Activated CD4-positive, alpha-beta T cell treated with anti-CD3 and anti-CD28 coated beads for 36 hours (primary cell): ENCODE results near the gene NOL12. TPM values are rescaled to one million over a fixed set of nuclear protein-coding genes. Genes with fewer than 3 reads are reported as not detected.

Experiments used
- ATAC-seq: fragments of 200-7000 bp; cut with Tn5 transposase; one replicate; pipeline ENCODE4 v1.10.0; 2021; ENCODE audit warnings: mild to moderate bottlenecking, moderate library complexity
- CTCF ChIA-PET: fragments of 350-600 bp; sonication (Branson Sonifier 250); formaldehyde crosslinking; loops from one replicate; lab custom pipeline; 2021; ENCODE audit warnings: antibody characterized with exemption; lab: Charles Lee
- POLR2A ChIA-PET: fragments of 350-600 bp; sonication (Branson Sonifier 250); formaldehyde crosslinking; loops from one replicate; lab custom pipeline; 2021; ENCODE audit warnings: antibody characterized with exemption, inconsistent platforms; lab: Charles Lee
- DNase-seq: peaks from one replicate; pipeline ENCODE4 v3.0.0-alpha.2; 2020
- H3K27ac Mint-ChIP-seq: one replicate; pipeline ENCODE4 v1.8.0; 2021; ENCODE audit warnings: mixed read lengths
- H3K27me3 Mint-ChIP-seq: one replicate; pipeline ENCODE4 v1.8.0; 2021; ENCODE audit warnings: mixed read lengths
- H3K36me3 Mint-ChIP-seq: one replicate; pipeline ENCODE4 v1.8.0; 2021; ENCODE audit warnings: low read depth, mixed read lengths
- H3K4me1 Mint-ChIP-seq: one replicate; pipeline ENCODE4 v1.8.0; 2021; ENCODE audit warnings: mixed read lengths
- H3K4me3 Mint-ChIP-seq: one replicate; pipeline ENCODE4 v1.8.0; 2021; ENCODE audit warnings: mild to moderate bottlenecking, moderate library complexity, mixed read lengths
- H3K9me3 Mint-ChIP-seq: one replicate; pipeline ENCODE4 v1.8.0; 2021; ENCODE audit warnings: low read depth, mixed read lengths
- intact Hi-C, 2 experiments: fragments of 100-400 bp; cut with DNase I in 1 of 2; cut with micrococcal nuclease in 1 of 2; formaldehyde crosslinking; loops; one replicate each; pipeline versions ENCODE4 v1.14.2 to v1.15.1; 2022 to 2024; cut with DNase I, micrococcal nuclease
- total RNA-seq, 2 experiments: library from RNA; stranded (reverse); gene quantifications; one replicate each; pipeline ENCODE4 v1.2.3, GENCODE V29; 2021

Gene NOL12
- total RNA-seq, 2 experiments from 2014 or later: 37.1 to 42.3 TPM

DNA sequence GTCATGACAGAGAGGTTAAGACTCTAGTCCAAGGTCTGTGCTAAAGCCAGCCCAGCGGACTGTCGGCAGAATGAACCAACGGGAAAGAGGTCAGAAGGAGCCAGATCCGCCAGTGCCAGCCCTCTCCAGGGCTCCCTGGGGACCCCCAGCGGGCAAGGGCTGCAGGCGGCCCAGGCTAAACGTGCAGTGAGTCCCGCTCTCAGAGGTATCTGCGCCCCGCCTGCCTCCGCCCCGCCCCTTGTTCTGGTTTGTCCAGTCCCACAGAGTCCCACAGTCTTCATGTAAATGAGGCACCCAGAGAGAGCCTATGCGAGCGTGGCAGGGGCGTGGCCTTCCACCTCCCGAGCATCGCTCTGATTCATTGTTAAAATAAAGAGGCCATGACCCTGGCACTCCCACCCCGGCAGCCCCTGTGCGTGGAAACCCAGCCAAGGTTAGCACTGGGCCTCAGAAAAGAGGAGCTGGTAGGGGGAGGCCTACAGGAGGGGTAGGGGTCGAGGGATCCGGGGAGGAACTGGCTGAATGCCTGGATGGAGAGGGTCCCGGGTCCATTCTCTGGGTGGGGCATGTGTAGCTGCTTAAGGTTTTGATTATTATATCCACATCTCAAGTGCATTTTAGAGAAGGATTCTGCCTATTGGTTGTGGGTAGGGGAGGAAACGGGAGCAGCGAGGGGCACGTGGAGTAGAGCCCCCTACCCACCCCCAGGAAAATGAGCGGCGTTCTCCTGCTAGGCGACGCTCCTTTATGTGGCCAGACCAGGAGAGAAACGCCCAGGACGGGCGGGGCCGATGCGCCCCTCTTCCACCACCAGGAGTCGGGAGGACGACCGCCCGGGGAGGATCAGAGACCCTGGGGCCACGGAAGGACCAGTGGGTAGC, 10.8 kb downstream of the NOL12 start, which contains the start of gene TRIOBP:
Gene TRIOBP (plus strand): TSS at position 392 of the 881 bp plus-strand sequence. CDS start 4,318 bp downstream, outside the sequence.
- ATAC-seq (peak; percentile 99), DNase-seq (peak; percentile 98)
- Mint-ChIP-seq H3K27ac (peak within 1 kb of the TSS; percentile 67), H3K4me3 (peak within 1 kb of the TSS; percentile 71), H3K9me3 (no peaks in the 10 kb centered on the region), H3K4me1 (peaks cover 17% of the 10 kb centered on the region), H3K27me3 (no peaks in the 10 kb centered on the region), H3K36me3 (peaks cover 23% of the 10 kb centered on the region)
- POLR2A ChIA-PET: interaction anchor here (0.6 kb wide), 1 partner anchor 73 kb away, joined by 9 read pairs; no protein-coding TSS in a partner anchor
- CTCF ChIA-PET: interaction anchor here (0.6 to 3.0 kb wide), 4 partner anchors 17 to 359 kb away, joined by 3 to 23 read pairs (median 4); no protein-coding TSS in a partner anchor
- intact Hi-C loops: loop anchor here in 1 of 2 experiments (1.0 to 2.0 kb wide), 4 partner anchors 49 to 110 kb away; partner anchors contain the start of genes GCAT and GGA1

GRCh38 chr22:37697538-37697835, 11.3 kb downstream of the NOL12 start:
- Mint-ChIP-seq H3K27me3 (no peaks in the 10 kb centered on the region), H3K36me3 (peaks cover 18% of the 10 kb centered on the region), H3K27ac (no peak overlapping the region), H3K4me3 (no peak overlapping the region), H3K9me3 (no peaks in the 10 kb centered on the region), H3K4me1 (peaks cover 17% of the 10 kb centered on the region)
- intact Hi-C loops: loop anchor here in 1 of 2 experiments (2.0 kb wide), 1 partner anchor 109 kb away; the partner anchor contains the start of gene GCAT
- no peak for ATAC-seq
- DNase-seq: no peak
- ChIA-PET POLR2A (no interaction called here), CTCF (interaction anchor here (1.5 kb wide), 1 partner anchor 36 kb away, joined by 4 read pairs; no protein-coding TSS in a partner anchor)

DNA sequence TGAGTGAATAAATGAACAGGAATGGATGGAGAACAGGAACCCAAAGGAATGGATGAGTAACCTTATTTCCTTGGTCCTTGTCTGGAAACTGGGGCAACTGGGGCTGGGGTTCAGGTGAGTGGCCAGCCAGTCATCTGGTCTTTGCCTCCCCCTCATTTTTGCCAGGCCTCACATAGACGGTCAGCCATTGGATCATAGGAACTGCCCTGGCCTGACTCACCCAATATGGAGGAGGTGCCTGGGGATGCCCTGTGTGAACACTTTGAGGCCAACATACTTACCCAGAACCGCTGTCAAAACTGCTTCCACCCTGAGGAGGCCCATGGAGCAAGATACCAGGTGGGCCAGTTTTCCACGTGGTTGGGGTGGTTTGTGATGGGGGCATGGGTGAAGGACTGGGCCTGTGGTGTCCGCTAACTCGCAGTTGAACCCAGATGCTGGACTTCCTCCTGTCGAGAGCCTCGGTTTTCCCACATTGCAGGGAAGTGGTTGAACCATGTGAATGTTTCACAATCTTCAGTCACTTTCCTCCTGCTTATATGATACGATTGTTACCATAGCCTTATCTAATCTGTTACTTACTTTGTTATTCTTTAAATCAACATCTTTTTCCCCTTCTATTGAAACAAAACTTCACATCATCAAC, 15.1 kb downstream of the NOL12 start:
- H3K4me3 Mint-ChIP-seq: no peak overlapping the region
- peaks cover 8% of the 10 kb centered on the region for H3K36me3 Mint-ChIP-seq
- ATAC-seq (no peak), DNase-seq (no peak)
- H3K27me3 Mint-ChIP-seq: no peaks in the 10 kb centered on the region
- no peak overlapping the region for H3K27ac Mint-ChIP-seq
- CTCF ChIA-PET: no interaction called here
- no peaks in the 10 kb centered on the region for H3K9me3 Mint-ChIP-seq
- intact Hi-C loops: no loop called here
- peaks cover 9% of the 10 kb centered on the region for H3K4me1 Mint-ChIP-seq
- POLR2A ChIA-PET: no interaction called here

DNA sequence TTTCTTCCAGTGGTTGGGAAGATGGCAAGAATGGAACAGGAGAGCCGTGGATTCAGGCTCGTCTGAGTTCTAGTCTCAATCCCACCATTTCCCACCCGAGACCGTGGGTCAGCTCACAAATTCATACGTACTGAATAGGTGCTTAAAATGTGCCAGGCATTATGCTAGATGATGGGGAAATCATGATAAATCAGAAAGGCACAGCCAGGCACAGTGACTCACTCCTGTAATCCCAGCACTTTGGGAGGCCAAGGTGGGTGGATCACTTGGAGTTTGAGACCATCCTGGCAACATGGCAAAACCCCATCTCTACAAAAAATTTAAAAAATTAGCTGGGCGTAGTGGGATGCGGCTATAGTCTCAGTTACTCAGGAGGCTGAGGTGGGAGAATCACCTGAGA, 17.8 kb downstream of the NOL12 start:
- no peak overlapping the region for H3K27ac Mint-ChIP-seq
- ChIA-PET CTCF (no interaction called here), POLR2A (interaction anchor here (0.7 kb wide), 1 partner anchor 8 kb away, joined by 3 read pairs; no protein-coding TSS in a partner anchor)
- ATAC-seq (no peak), DNase-seq (no peak)
- H3K36me3 Mint-ChIP-seq: peaks cover 8% of the 10 kb centered on the region
- H3K9me3 Mint-ChIP-seq: no peaks in the 10 kb centered on the region
- H3K4me3 Mint-ChIP-seq: no peak overlapping the region
- H3K4me1 Mint-ChIP-seq: no peaks in the 10 kb centered on the region
- H3K27me3 Mint-ChIP-seq: no peaks in the 10 kb centered on the region
- intact Hi-C loops: no loop called here

DNA sequence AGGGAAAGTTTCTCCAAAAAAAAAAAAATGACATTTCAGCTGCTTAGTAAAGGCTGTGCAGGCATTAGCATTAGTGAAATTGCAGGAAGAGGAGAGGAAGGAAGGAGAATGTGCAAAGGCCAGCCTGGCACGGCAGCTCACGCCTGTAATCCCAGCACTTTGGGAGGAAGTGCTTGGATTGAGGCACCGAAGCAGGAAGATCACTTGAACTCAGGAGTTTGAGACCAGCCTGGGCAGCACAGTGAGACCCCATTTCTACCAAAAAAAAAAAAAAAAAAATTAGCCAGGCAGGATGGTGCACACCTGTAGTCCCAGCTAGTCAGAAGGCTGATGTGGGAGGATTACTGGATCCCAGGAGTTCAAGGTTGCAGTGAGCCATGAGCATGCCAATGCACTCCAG, 18.5 kb downstream of the NOL12 start:
- ATAC-seq: no peak
- Mint-ChIP-seq H3K27me3 (no peaks in the 10 kb centered on the region), H3K4me3 (no peak overlapping the region), H3K4me1 (no peaks in the 10 kb centered on the region), H3K9me3 (no peaks in the 10 kb centered on the region), H3K27ac (no peak overlapping the region), H3K36me3 (peaks cover 8% of the 10 kb centered on the region)
- ChIA-PET POLR2A (interaction anchor here (0.7 kb wide), 1 partner anchor 9 kb away, joined by 3 read pairs; no protein-coding TSS in a partner anchor), CTCF (no interaction called here)
- intact Hi-C loops: no loop called here
- DNase-seq: no peak

- Mint-ChIP-seq H3K27ac (no peak overlapping the region), H3K4me1 (no peaks in the 10 kb centered on the region), H3K4me3 (no peak overlapping the region), H3K27me3 (no peaks in the 10 kb centered on the region), H3K9me3 (no peaks in the 10 kb centered on the region), H3K36me3 (peaks cover 8% of the 10 kb centered on the region)
- ChIA-PET CTCF (no interaction called here), POLR2A (no interaction called here)
- intact Hi-C loops: no loop called here
- ATAC-seq: no peak
- no peak for DNase-seq
These were observed 19.1 kb downstream of the NOL12 start for GRCh38 chr22:37705205-37705604.

DNA sequence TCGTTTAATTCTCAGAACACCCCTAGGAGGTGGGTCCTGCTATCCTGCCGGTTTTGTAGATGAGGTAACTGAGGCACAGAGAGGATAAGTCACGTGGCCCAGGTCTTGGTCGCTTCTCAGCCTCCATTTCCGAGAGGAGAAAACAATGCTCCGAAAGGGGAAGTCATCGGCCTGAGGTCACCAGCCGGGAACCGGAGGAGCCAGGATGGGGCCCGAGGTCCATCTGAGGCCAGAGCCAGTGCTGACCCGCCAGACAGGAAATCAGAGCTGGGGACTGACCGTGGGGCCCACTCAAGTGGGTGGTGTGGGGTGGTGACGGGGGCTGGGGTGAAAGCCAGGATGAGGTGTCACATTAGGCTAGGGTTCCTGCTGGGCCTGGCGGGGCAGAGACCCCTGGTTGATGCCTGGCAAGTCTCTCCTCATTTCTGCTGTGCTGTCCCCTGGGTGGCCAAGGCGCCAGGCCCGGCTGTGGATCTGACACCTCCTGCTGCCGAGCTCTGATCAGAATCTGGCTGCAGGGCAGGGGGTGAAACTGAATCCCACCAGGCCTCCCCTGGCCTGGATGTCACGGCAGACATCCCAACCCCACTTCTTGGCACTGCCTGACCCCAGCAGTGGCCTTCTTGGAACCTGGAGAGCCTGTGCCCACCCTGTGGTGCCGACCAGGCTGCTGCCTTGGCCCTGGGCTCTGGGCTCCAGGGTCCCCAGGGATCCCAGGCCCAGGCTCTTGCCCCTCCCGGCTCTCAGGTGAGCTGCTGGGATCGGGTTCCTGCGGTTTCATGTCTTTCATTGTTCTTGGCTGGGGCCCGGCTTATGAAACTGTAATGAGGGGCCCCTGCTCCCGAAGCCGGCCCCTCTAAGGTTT, 22.7 kb downstream of the NOL12 start:
- Mint-ChIP-seq H3K4me3 (no peak overlapping the region), H3K36me3 (peaks cover 5% of the 10 kb centered on the region), H3K27ac (no peak overlapping the region), H3K9me3 (no peaks in the 10 kb centered on the region), H3K27me3 (no peaks in the 10 kb centered on the region), H3K4me1 (no peaks in the 10 kb centered on the region)
- ChIA-PET CTCF (no interaction called here), POLR2A (no interaction called here)
- intact Hi-C loops: no loop called here
- ATAC-seq (no peak), DNase-seq (no peak)

GRCh38 chr22:37709445-37709765, 23.3 kb downstream of the NOL12 start:
- ChIA-PET CTCF (no interaction called here), POLR2A (interaction anchor here (0.6 kb wide), 1 partner anchor 706 kb away, joined by 3 read pairs; no protein-coding TSS in a partner anchor)
- intact Hi-C loops: no loop called here
- Mint-ChIP-seq H3K9me3 (no peaks in the 10 kb centered on the region), H3K4me3 (no peak overlapping the region), H3K36me3 (peaks cover 4% of the 10 kb centered on the region), H3K27ac (no peak overlapping the region), H3K4me1 (no peaks in the 10 kb centered on the region), H3K27me3 (no peaks in the 10 kb centered on the region)
- ATAC-seq: no peak
- DNase-seq: no peak

DNA sequence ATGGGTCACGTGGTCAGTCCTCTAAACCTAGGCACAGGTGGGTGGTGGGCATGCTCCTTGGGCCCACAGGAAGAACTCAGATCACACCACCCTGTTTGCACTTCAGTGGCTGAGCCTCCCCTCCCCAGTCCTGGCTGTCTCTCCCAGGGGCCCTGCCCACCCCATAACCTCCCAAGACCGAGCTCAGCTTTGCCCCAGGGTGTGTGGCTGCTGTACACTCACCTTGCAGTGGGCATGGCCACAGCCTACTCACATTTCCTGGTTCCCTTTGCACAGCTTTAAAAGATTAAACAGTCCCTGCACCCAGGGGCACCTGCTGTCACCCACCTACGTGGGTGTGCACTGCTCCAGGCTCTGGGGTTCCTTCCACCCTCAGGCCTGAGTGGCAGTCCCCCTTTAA, 24.5 kb downstream of the NOL12 start:
- intact Hi-C loops: no loop called here
- POLR2A ChIA-PET: no interaction called here

DNA sequence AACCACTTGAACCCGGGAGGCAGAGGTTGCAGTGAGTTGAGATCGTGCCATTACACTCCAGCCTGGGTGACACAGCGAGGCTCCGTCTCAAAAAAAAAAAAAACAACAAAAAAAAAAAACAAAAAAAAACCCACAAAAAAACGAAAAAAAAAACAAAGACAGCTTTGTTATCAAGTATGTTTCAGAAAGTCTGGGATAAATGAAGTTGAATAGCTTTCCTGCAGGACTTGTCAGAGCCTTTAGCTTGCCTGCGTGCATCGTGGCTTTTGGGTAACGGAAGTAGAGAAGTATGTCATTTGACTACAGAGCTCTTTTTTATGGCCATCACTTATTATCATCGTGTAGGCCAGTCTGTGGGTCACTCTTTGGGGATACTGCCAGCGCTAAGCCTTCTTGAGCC, 25.3 kb downstream of the NOL12 start:
- DNase-seq (no peak), ATAC-seq (no peak)
- H3K27ac Mint-ChIP-seq: no peak overlapping the region
- no peaks in the 10 kb centered on the region for H3K27me3 Mint-ChIP-seq
- intact Hi-C loops: no loop called here
- ChIA-PET POLR2A (no interaction called here), CTCF (interaction anchor here (2.2 kb wide), 1 partner anchor 68 kb away, joined by 5 read pairs; no protein-coding TSS in a partner anchor)
- no peaks in the 10 kb centered on the region for H3K9me3 Mint-ChIP-seq
- no peaks in the 10 kb centered on the region for H3K36me3 Mint-ChIP-seq
- H3K4me3 Mint-ChIP-seq: no peak overlapping the region
- H3K4me1 Mint-ChIP-seq: no peaks in the 10 kb centered on the region

More for the DNA sequence above, 24.5 kb downstream of the NOL12 start:
- CTCF ChIA-PET: interaction anchor here (2.2 kb wide), 1 partner anchor 67 kb away, joined by 5 read pairs; no protein-coding TSS in a partner anchor
- Mint-ChIP-seq H3K36me3 (peaks cover 2% of the 10 kb centered on the region), H3K4me1 (no peaks in the 10 kb centered on the region), H3K27ac (no peak overlapping the region), H3K9me3 (no peaks in the 10 kb centered on the region), H3K4me3 (no peak overlapping the region), H3K27me3 (no peaks in the 10 kb centered on the region)
- no peak for DNase-seq
- ATAC-seq: no peak

GRCh38 chr22:37713761-37714160, 27.6 kb downstream of the NOL12 start:
- POLR2A ChIA-PET: no interaction called here
- Mint-ChIP-seq H3K9me3 (no peaks in the 10 kb centered on the region), H3K27ac (no peak overlapping the region), H3K4me3 (no peak overlapping the region), H3K4me1 (no peaks in the 10 kb centered on the region), H3K36me3 (no peaks in the 10 kb centered on the region), H3K27me3 (no peaks in the 10 kb centered on the region)
- DNase-seq (no peak), ATAC-seq (no peak)
- intact Hi-C loops: no loop called here
- CTCF ChIA-PET: interaction anchor here (1.6 kb wide), 1 partner anchor 18 kb away, joined by 5 read pairs; no protein-coding TSS in a partner anchor
